Mucosa of gallbladder (tissue), 1 donor: ENCODE results near the gene TOMM22. TPM values are rescaled to one million over a fixed set of nuclear protein-coding genes. Genes with fewer than 3 reads are reported as not detected.
"Not testable (repeated sequence)": the region's sequence is repeated elsewhere in the genome, so short reads cannot be mapped to it uniquely, and the experiment has no call there.

Experiments used
- DNase-seq: peaks from one replicate; pipeline ENCODE4 v3.0.0-alpha.2; 2020; ENCODE audit warnings: low spot score
- total RNA-seq: library from RNA; stranded (reverse); gene quantifications from one replicate; pipeline ENCODE4 v1.2.1, GENCODE V29; 2021
- donor health status: DM: no; HTN: no; CAD: no.

The TOMM22 gene
- 52.7 TPM for total RNA-seq

DNA sequence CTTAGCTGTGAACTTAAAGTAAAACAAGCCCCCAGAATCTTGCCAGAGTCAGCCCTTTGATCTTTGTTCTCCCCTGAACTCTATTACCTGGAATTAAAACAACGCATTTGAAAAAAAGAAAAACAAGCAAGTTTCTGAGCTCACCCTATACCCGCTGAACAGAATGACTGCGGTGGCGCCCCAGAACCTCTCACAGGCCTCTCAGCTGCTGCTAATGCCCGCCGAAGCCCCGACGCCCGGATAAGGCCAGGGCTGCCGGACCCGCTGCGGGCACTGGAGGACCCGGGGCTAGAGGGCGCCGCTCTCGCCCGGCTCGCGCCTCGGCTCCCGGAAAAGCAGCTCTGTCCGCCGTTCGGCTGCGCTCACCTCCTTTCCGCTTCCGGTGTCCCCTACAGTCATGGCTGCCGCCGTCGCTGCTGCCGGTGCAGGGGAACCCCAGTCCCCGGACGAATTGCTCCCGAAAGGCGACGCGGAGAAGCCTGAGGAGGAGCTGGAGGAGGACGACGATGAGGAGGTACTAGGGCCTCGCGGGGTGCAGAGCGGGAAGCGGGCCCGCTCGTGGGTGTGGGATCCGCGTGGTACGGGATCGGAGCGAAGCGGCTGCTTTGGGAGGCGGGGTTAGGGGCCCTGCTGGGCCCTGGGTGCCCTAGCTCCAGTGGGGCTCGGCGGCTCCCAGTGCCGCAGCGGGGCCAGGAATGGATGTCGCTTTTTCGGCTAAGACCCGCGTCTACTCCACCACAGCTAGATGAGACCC, at the start of gene TOMM22:
TOMM22 (plus strand) TSS at position 376 of the 754 bp plus-strand sequence; CDS start at position 398, 22 bp downstream.
- peak; percentile 90 for DNase-seq

- DNase-seq: no peak
These were observed 49.2 kb upstream of the TOMM22 start for GRCh38 chr22:38632528-38632927.

- no peak for DNase-seq
These were observed 43.5 kb upstream of the TOMM22 start for GRCh38 chr22:38638216-38638615.

- DNase-seq: no peak
These were observed 43.0 kb upstream of the TOMM22 start for GRCh38 chr22:38638728-38639127.

DNA sequence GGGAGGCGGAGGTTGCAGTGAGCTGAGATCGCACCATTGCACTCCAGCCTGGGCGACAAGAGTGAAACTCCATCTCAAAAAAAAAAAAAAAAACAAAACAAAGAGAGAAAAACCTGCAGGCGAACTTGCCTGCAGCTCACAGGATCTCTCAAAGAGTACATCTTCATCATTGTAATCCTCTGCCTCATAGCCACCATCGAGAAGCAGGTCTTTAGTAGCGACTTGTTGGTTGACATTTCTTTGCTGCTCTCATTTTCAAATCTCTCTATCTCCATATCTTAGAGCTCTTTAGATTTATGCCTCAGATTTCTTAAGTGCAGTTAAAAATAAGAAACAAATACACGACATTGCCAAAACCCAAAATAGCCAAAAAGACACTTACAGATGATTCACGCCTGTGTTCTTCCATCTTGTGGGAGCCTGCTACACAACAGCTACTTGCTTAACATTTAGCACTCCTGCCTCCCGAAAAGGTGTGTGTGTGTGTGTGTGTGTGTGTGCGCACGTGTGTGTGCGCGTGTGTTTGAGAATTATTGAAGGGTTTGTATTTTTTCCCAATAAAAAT, 40.2 kb upstream of the TOMM22 start:
- no peak for DNase-seq

GRCh38 chr22:38644245-38644644, 37.5 kb upstream of the TOMM22 start:
- DNase-seq: not testable (repeated sequence)

GRCh38 chr22:38645430-38645829, 36.3 kb upstream of the TOMM22 start:
- no peak for DNase-seq

DNA sequence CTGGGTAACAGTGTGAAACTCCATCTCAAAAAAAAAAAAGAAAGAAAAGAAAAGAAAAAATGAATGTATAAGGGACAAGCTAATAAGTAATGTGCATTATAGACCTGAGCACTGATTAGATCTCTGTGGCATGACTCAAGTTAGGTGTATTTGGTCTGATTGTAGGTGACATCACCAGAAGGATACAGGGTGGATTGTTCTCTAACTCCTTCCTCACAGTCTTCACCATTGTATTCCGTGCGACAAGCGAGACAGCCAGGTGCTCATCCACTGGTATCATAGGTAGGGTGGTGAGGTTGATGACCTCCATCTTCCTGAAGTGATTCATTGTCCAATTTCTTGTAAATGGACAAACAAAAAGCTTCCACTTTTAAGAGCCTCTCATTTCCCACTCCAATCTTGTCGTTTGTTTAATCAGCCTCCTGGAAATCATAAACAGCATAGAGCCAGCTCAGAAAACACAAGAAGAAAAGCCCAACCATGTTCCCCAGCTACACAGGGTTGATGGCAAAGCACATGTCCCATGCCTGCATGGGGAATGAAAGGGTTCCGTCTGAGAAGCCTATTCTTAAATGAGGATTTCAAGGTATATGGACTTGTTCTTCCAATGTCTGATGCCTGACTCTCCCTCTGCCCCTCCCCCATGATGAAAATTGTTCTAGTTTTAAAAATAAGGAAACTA, 31.8 kb upstream of the TOMM22 start:
- no peak for DNase-seq

- no peak for DNase-seq
These were observed 28.9 kb upstream of the TOMM22 start for GRCh38 chr22:38652859-38653258.

- no peak for DNase-seq
These were observed 28.0 kb upstream of the TOMM22 start for GRCh38 chr22:38653741-38654140.

DNA sequence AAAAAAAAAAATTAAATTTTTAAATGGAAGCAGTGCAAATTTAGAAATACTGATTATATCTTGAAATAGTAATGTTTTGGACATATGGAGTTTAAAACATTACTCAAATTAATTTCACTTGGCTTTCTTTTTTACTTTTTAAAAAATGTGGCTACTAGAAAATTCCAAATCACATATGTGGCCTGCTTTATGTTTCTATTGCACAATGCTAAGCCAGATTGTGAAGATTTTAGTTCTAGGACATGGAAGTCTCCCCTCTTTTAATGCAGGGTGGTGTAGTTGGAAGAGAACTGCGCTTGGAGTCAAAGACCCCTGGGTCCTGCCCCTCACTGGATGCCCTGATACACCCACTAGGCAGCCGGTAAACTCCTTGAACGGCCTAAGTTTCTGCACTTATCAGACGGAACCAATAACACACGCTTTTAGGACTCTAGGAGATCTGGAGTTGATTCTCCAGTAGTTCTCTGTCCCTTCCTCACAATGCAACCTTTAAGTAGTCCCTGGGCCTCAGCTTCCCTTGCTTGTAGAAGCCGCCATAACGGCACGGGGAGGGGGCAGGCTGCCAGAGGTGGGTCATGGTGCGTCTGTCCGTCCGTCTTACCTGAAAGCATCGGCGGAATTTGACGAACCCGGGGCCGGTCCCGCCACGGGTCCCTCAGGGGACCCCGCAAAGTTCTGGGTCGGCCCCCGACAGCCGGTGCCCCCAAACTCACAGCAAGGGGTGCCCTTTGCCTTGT, 26.1 kb upstream of the TOMM22 start:
- DNase-seq: no peak

- DNase-seq: peak; percentile 86
These were observed 25.3 kb upstream of the TOMM22 start, which contains the start of the genes CBY1 and FAM227A for GRCh38 chr22:38656256-38657044. CBY1 (plus strand) TSS chr22:38656638; CDS start chr22:38668055, 11,417 bp downstream. FAM227A (minus strand) TSS chr22:38656392; CDS start chr22:38650168, 6,224 bp downstream.

DNA sequence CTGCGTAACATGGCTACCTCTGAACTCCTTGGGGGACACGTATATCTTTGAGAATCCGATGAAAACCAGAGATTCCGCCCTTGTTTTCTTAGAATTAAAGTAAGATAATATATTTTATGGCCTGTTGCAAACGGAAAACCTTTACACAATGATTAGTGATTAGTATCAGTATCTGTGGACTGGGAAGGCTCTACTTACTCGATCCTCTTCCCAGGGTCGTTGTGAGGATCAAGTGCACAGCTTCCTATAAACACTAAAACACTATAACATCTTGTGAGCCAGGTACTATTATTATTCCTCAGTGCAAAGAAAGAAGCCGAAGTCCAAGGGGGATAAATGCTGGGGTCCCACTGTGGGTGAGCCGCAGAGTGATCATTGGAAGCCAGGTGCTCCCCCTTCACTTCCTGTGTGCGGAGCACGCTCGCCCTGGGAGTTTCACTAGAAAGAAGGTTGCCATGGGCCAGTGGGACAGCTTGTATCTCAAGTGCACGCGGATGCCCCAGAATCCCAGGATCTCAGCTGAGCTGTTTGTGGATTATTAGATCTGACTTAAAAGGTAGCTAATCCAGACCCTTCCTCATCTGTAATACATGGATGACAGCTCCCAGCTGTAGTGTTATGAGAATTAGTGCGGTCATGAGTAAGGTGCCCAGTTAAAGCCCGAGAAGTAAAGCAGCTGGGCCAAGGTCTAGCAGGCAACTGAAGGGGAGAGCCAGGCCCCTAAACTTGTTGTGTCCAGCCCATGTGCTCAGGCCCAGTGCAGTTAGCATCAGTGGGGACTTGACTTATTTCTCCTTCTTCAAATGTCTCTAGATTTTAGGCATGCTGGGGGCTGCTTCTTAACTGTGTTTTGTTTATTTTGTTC, 24.5 kb upstream of the TOMM22 start:
- no peak for DNase-seq

GRCh38 chr22:38674888-38675287, 6.9 kb upstream of the TOMM22 start:
- no peak for DNase-seq

DNA sequence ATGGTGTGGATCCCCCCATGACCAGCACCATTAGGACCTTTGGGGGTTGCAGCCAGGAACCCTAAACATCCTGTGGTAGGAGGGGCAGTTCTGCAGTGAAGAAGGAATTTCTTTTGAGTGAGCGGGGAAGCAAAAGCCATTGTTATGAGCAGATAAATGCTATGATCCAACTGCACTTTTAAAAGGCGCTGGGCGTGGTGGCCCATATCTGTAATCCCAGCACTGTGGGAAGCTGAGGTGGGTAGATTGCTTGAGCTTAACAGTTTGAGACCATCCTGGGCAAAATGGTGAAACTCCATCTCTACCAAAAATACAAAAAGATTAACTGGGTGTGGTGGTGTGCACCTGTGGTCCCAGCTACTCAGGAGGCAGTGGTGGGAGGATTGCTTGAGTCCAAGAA, 5.9 kb upstream of the TOMM22 start:
- DNase-seq: no peak

DNA sequence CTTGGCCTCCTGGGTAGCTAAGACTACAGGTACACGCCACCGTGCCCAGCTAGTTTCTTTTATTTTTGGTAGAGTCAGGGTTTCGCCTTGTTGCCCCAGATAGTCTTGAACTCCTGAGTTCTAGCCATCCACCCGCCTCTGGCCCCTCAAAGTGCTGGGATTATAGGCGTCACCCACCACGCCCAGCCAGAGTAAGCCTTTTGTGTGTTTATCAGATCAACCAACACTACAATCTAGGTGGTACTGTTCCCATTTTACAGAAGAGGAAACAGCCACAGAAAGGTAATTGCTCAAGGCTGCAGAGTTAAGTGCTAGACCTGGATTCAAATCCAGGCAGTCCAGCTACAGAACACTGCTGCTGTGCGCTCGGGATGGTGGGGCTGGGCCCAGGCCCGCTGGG, 3.1 kb downstream of the TOMM22 start:
- no peak for DNase-seq

- DNase-seq: no peak
These were observed 4.0 kb downstream of the TOMM22 start for GRCh38 chr22:38685761-38686160.

- DNase-seq: no peak
These were observed 7.9 kb downstream of the TOMM22 start for GRCh38 chr22:38689651-38690050.

- no peak for DNase-seq
These were observed 12.3 kb downstream of the TOMM22 start for GRCh38 chr22:38694049-38694448.

DNA sequence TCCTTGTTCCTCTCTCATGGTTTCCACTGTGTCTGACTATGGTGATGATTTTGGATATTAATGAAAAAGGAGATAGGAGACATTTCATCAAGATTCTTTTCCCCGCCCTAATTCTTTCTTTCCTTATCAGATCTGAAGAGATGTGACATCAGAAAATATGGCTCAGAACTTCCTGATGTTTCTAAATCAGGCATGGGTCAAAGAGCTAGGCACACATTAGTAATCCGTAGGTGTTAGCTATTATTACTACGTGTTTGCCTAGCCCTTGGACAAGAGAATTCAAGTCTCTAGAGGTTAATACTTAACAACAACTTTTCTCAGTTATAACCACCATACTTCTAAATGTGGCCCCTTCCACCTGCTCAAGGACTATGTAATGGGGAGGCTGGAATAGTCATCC, 13.2 kb downstream of the TOMM22 start:
- DNase-seq: no peak
